K562 (cell line): ENCODE results near the gene YIF1A. TPM values are rescaled to one million over a fixed set of nuclear protein-coding genes. Genes with fewer than 3 reads are reported as not detected.

ENCODE experiments used
- ATAC-seq: fragments of 200-7000 bp; cut with Tn5 transposase; 3 replicates; pipeline ENCODE4 v1.9.1; 2020; ENCODE audit warnings: moderate library complexity
- BruUV-seq: library from RNA; stranded (reverse); fragments of 400-500 nt; replicated peaks from 2 replicates; lab custom pipeline; 2021; lab: Mats Ljungman, UMichigan
- CTCF ChIA-PET: fragments of 300-600 bp; formaldehyde crosslinking; extraction: SDS; loops from one replicate; lab custom pipeline; 2021; ENCODE audit warnings: low intra/inter-chr PET ratio; lab: Yijun Ruan, JAX
- POLR2A ChIA-PET: fragments of 300-600, 350-650 bp; sonication (Branson Sonifier 250); formaldehyde crosslinking; extraction: SDS; loops from one replicate; lab custom pipeline; 2021; ENCODE audit warnings: antibody characterized with exemption, inconsistent platforms; lab: Yijun Ruan, JAX
- DNase-seq, 4 experiments: peaks; one replicate each; pipeline versions ENCODE4 v3.0.0 to v3.0.0-alpha.2; 2011 to 2018; ENCODE audit warnings: low spot score in 3 of 4, mixed read lengths in 3 of 4; ENCODE audit errors: extremely low read depth in 1 of 4
- FAIRE-seq: peaks from 2 replicates; lab custom pipeline; 2011; peaks lifted over from hg19 to GRCh38; lab: Jason Lieb, UNC
- H2AFZ ChIP-seq: 2 replicates; pipeline ENCODE4 v1.6.0; 2011; ENCODE audit warnings: low read depth, low read length, control low read depth, inconsistent platforms
- H3K27ac ChIP-seq: fragments of 200-600 bp; 3 replicates; pipeline ENCODE4 v1.8.0; 2011; ENCODE audit warnings: low read depth, mild to moderate bottlenecking, control low read depth, inconsistent platforms, low read length, moderate library complexity, mixed read lengths; ENCODE audit errors: extremely low read depth
- H3K27me3 ChIP-seq, 2 experiments: fragments of 300-600 bp in 1 of 2; 2 replicates in 1 of 2; 3 replicates in 1 of 2; pipeline versions ENCODE4 v1.6.0 to v1.8.0; 2011; ENCODE audit warnings: inconsistent platforms in 2 of 2, low read length in 2 of 2, mild to moderate bottlenecking in 1 of 2, mixed read lengths in 1 of 2, moderate library complexity in 1 of 2; ENCODE audit not compliant: control insufficient read depth in 2 of 2, insufficient read depth in 2 of 2
- H3K36me3 ChIP-seq: fragments of 300-600 bp; 3 replicates; pipeline ENCODE4 v1.8.0; 2011; ENCODE audit warnings: mild to moderate bottlenecking, low read length, inconsistent platforms; ENCODE audit not compliant: control insufficient read depth, insufficient read depth
- H3K4me1 ChIP-seq, 2 experiments: fragments of 200-600 bp in 1 of 2; replicated peaks in 1 of 2; 2 replicates in 1 of 2; 3 replicates in 1 of 2; pipeline versions ENCODE4 v1.5.1 to v1.8.0; 2011; ENCODE audit warnings: inconsistent platforms in 2 of 2, low read length in 2 of 2, mild to moderate bottlenecking in 1 of 2, mixed read lengths in 1 of 2, moderate library complexity in 1 of 2; ENCODE audit not compliant: control insufficient read depth in 2 of 2, insufficient read depth in 2 of 2
- H3K4me2 ChIP-seq: 2 replicates; pipeline ENCODE4 v1.6.1; 2011; ENCODE audit warnings: low read length, control low read depth, inconsistent platforms, mixed read lengths; ENCODE audit not compliant: insufficient read depth
- H3K4me3 ChIP-seq: fragments of 200-600 bp; sonication (generic), shearing (Covaris generic); 2 replicates; pipeline ENCODE4 v1.5.1; 2016; ENCODE audit warnings: control low read depth, inconsistent platforms
- H3K79me2 ChIP-seq: fragments of 200-600 bp; 3 replicates; pipeline ENCODE4 v1.8.0; 2011; ENCODE audit warnings: low read length, inconsistent platforms; ENCODE audit not compliant: control insufficient read depth, insufficient read depth
- H3K9ac ChIP-seq, 2 experiments: 2 replicates each; pipeline versions ENCODE4 v1.6.0 to v1.6.1; 2011; ENCODE audit warnings: low read depth in 2 of 2, low read length in 2 of 2, control low read depth in 1 of 2, inconsistent platforms in 1 of 2, mild to moderate bottlenecking in 1 of 2, mixed read lengths in 1 of 2; ENCODE audit not compliant: insufficient read depth in 1 of 2
- H3K9me1 ChIP-seq: one replicate; pipeline ENCODE4 v1.6.0; 2011; ENCODE audit warnings: inconsistent platforms, mild to moderate bottlenecking, low read length, moderate library complexity; ENCODE audit not compliant: control insufficient read depth, insufficient read depth
- H3K9me3 ChIP-seq: replicated peaks from 2 replicates; pipeline ENCODE4 v1.5.1; 2011; ENCODE audit warnings: low read depth, low read length, inconsistent platforms; ENCODE audit not compliant: control insufficient read depth, insufficient read depth
- H4K20me1 ChIP-seq: replicated peaks from 2 replicates; pipeline ENCODE4 v1.6.1; 2011; ENCODE audit warnings: low read length, inconsistent platforms, mixed read lengths; ENCODE audit not compliant: control insufficient read depth, insufficient read depth
- POLR3G ChIP-seq: IDR thresholded peaks from 2 replicates; pipeline ENCODE4 v1.6.1; 2011; ENCODE audit not compliant: insufficient read length, insufficient replicate concordance; ENCODE audit errors: extremely low read depth
- PPARD ChIP-seq: fragments of 250-450 bp; sonication (Bioruptor Pico); IDR thresholded peaks from 2 replicates; pipeline ENCODE4 v1.8.0; 2022; ENCODE audit warnings: inconsistent platforms, mild to moderate bottlenecking, moderate library complexity
- ZBTB33 ChIP-seq: sonication (generic); formaldehyde crosslinking; IDR thresholded peaks from 2 replicates; pipeline ENCODE4 v1.8.1; 2023; ENCODE audit warnings: mild to moderate bottlenecking, missing genetic modification reagents
- ZNF445 ChIP-seq: fragments of 250-450 bp; sonication (Bioruptor Pico); IDR thresholded peaks from 2 replicates; pipeline ENCODE4 v1.4.0; 2020; ENCODE audit warnings: low read depth, mild to moderate bottlenecking, moderate library complexity
- WGBS: fragments of 100-300 bp; shearing (Covaris generic); methylation state at CpG from one replicate; pipeline ENCODE4 v1.1.6; 2016; ENCODE audit warnings: low coverage, mixed read lengths; ENCODE audit not compliant: insufficient coverage; ENCODE audit errors: missing lambda C conversion rate; 5-methylcytosine and 5-hydroxymethylcytosine counted together
- in situ Hi-C: fragments of 300-500 bp; cut with MboI; formaldehyde crosslinking; loops from 4 replicates; pipeline ENCODE4 v1.15.0; 2018; ENCODE audit warnings: inconsistent platforms, mixed read lengths
- intact Hi-C: fragments of 100-400 bp; cut with micrococcal nuclease; formaldehyde crosslinking; loops from 2 replicates; pipeline ENCODE4 v1.14.2; 2022
- polyA plus RNA-seq, 8 experiments: library from polyadenylated mRNA; depleted of rRNA in 4 of 8; stranded (reverse) in 5 of 8; unstranded in 3 of 8; fragments of >200 nt; fragmentation: Nextera tagmentation in 2 of 8; fragmentation: Illumina TruSeq in 1 of 8; extraction: Ambion mirVana in 2 of 8; extraction: Trizol in 1 of 8; gene quantifications; 2 replicates each; pipeline versions ENCODE4 v1.2.1 to v1.2.3, GENCODE V29; 2011 to 2014; ENCODE audit warnings: inconsistent platforms in 1 of 8, missing spikeins in 1 of 8
- total RNA-seq, 7 experiments: library from RNA; depleted of rRNA in 6 of 7; stranded (reverse); fragments of >200 nt in 6 of 7; fragmentation: Illumina TruSeq in 2 of 7; extraction: Trizol in 2 of 7; gene quantifications; 2 replicates each; pipeline versions ENCODE4 v1.2.1 to v1.2.3, GENCODE V29; 2011 to 2021; ENCODE audit warnings: low replicate concordance in 1 of 7

YIF1A gene
- total and polyA plus RNA-seq, 9 of the 15 experiments (the other 6 are each of a cell fraction or from before 2014, with no cell fraction given) = 8.6 to 121 (median 77.2) TPM

- Histone ChIP-seq H2AFZ (no peak overlapping the region), H3K9me3 (no peaks in the 10 kb centered on the region), H3K4me1 (peaks cover 0 to 25% of the 10 kb centered on the region in 2 experiments; a peak in 1 of 5 replicates)
- 21% methylated on average over 7 of the region's 8 CpGs for WGBS
- no peak for ATAC-seq
- TF ChIP-seq ZNF445 (CRISPR knock-in tag) = no peak
- no peak for TF ChIP-seq POLR3G
- TF ChIP-seq, all 486 proteins: peak for 0
- DNase-seq (no peak), FAIRE-seq (no peak)
- CTCF ChIA-PET = interaction anchor here (0.5 kb wide), 1 partner anchor 709 kb away, joined by 3 read pairs; no protein-coding TSS in a partner anchor
- Histone ChIP-seq H3K36me3 (no peaks in the 10 kb centered on the region), H3K27me3 (peaks cover 0 to 8% of the 10 kb centered on the region in 2 experiments; a peak in 2 of 5 replicates), H3K4me3 (no peak overlapping the region), H4K20me1 (0 out of 2 replicates have a peak, but pooled peaks cover 5% of the 10 kb centered on the region), H3K79me2 (no peaks in the 10 kb centered on the region), H3K27ac (no peak overlapping the region), H3K9me1 (peaks cover 3% of the 10 kb centered on the region), H3K4me2 (no peak overlapping the region), H3K9ac (no peak overlapping the region; a peak in 1 of 4 replicates)
- POLR2A ChIA-PET = interaction anchor here (0.6 to 4.3 kb wide), 2 partner anchors 9 to 10 kb away, joined by 3 to 18 read pairs; partner anchors contain the start of gene YIF1A
- intact Hi-C loops = no loop called here
- in situ Hi-C loops = no loop called here
- BruUV-seq = no TSS peak
Observed at GRCh38 chr11:66297610-66298009, 8.7 kb upstream of the YIF1A start.

- Histone ChIP-seq H3K9me1 (no peaks in the 10 kb centered on the region), H3K4me2 (no peak overlapping the region), H2AFZ (no peak overlapping the region), H3K4me1 (peaks cover 6 to 36% of the 10 kb centered on the region in 2 experiments), H3K27me3 (peaks cover 0 to 8% of the 10 kb centered on the region in 2 experiments; a peak in 2 of 5 replicates), H3K27ac (no peak overlapping the region), H3K4me3 (no peak overlapping the region), H4K20me1 (0 out of 2 replicates have a peak, but pooled peaks cover 5% of the 10 kb centered on the region), H3K79me2 (no peaks in the 10 kb centered on the region), H3K36me3 (no peaks in the 10 kb centered on the region), H3K9ac (no peak overlapping the region), H3K9me3 (no peaks in the 10 kb centered on the region)
- FAIRE-seq = no peak
- POLR2A ChIA-PET = no interaction called here
- WGBS = 74% methylated on average over 68 of the region's 123 CpGs
- ATAC-seq = no peak
- DNase-seq = no peak
- CTCF ChIA-PET = no interaction called here
- TF ChIP-seq ZBTB33 (peak; percentile 97), PPARD (CRISPR knock-in tag) (no peak)
- intact Hi-C loops (no loop called here), in situ Hi-C loops (no loop called here)
- no TSS peak for BruUV-seq
Observed at GRCh38 chr11:66294626-66295620, 6.0 kb upstream of the YIF1A start.
